ENCODE results near the gene FAM170A. TPM values are rescaled to one million over a fixed set of nuclear protein-coding genes. Genes with fewer than 3 reads are reported as not detected.

Gene FAM170A
- total RNA-seq = not detected in 2 replicates

- H3K4me3 Mint-ChIP-seq = no peak within 1 kb of the TSS
- no peaks in the 10 kb centered on the region for H3K9me3 Mint-ChIP-seq
- H3K27ac Mint-ChIP-seq = no peak within 1 kb of the TSS
- no peaks in the 10 kb centered on the region for H3K36me3 Mint-ChIP-seq (ENCODE audit: low read depth)
- peaks cover 5% of the 10 kb centered on the region for H3K27me3 Mint-ChIP-seq
- intact Hi-C loops (cut with micrococcal nuclease) = no loop called here
- H3K4me1 Mint-ChIP-seq = no peaks in the 10 kb centered on the region
- no peak for DNase-seq
Measured at GRCh38 chr5:119629339-119629738, at the start of gene FAM170A. TSS of gene FAM170A (plus strand) at chr5:119629558. CDS start at chr5:119629769, 211 bp downstream.

- Mint-ChIP-seq H3K4me1 (no peaks in the 10 kb centered on the region), H3K9me3 (no peaks in the 10 kb centered on the region), H3K27me3 (peaks cover 15% of the 10 kb centered on the region), H3K27ac (no peak overlapping the region), H3K36me3 (ENCODE audit: low read depth) (no peaks in the 10 kb centered on the region), H3K4me3 (no peak overlapping the region)
- intact Hi-C loops (cut with micrococcal nuclease) = no loop called here
- DNase-seq = no peak
Measured at GRCh38 chr5:119582987-119583386, 46.4 kb upstream of the FAM170A start.

- Mint-ChIP-seq H3K9me3 (no peaks in the 10 kb centered on the region), H3K4me3 (no peak overlapping the region), H3K27ac (no peak overlapping the region)
Measured at GRCh38 chr5:119583684-119584083, 45.7 kb upstream of the FAM170A start.

GRCh38 chr5:119596046-119596445, 33.3 kb upstream of the FAM170A start:
- Mint-ChIP-seq H3K27me3 (no peaks in the 10 kb centered on the region), H3K36me3 (ENCODE audit: low read depth) (no peaks in the 10 kb centered on the region), H3K4me3 (no peak overlapping the region), H3K27ac (no peak overlapping the region), H3K9me3 (peaks cover 4% of the 10 kb centered on the region), H3K4me1 (no peaks in the 10 kb centered on the region)
- intact Hi-C loops (cut with micrococcal nuclease) = no loop called here
- no peak for DNase-seq

More at GRCh38 chr5:119583684-119584083, 45.7 kb upstream of the FAM170A start:
- H3K27me3 Mint-ChIP-seq = peaks cover 15% of the 10 kb centered on the region
- no peak for DNase-seq
- H3K4me1 Mint-ChIP-seq = no peaks in the 10 kb centered on the region
- intact Hi-C loops (cut with micrococcal nuclease) = no loop called here
- H3K36me3 Mint-ChIP-seq (ENCODE audit: low read depth) = no peaks in the 10 kb centered on the region

- H3K9me3 Mint-ChIP-seq = peaks cover 4% of the 10 kb centered on the region
- H3K4me1 Mint-ChIP-seq = no peaks in the 10 kb centered on the region
- no peak overlapping the region for H3K27ac Mint-ChIP-seq
- intact Hi-C loops (cut with micrococcal nuclease) = no loop called here
- H3K4me3 Mint-ChIP-seq = no peak overlapping the region
- DNase-seq = no peak
- H3K27me3 Mint-ChIP-seq = no peaks in the 10 kb centered on the region
- no peaks in the 10 kb centered on the region for H3K36me3 Mint-ChIP-seq (ENCODE audit: low read depth)
Measured at GRCh38 chr5:119597728-119598298, 31.5 kb upstream of the FAM170A start.

GRCh38 chr5:119613937-119614336, 15.4 kb upstream of the FAM170A start:
- peaks cover 5% of the 10 kb centered on the region for H3K27me3 Mint-ChIP-seq
- intact Hi-C loops (cut with micrococcal nuclease) = no loop called here

GRCh38 chr5:119614838-119615237, 14.5 kb upstream of the FAM170A start:
- H3K9me3 Mint-ChIP-seq = no peaks in the 10 kb centered on the region
- no peak overlapping the region for H3K4me3 Mint-ChIP-seq
- H3K36me3 Mint-ChIP-seq (ENCODE audit: low read depth) = no peaks in the 10 kb centered on the region
- H3K27me3 Mint-ChIP-seq = peaks cover 5% of the 10 kb centered on the region
- DNase-seq = no peak
- intact Hi-C loops (cut with micrococcal nuclease) = no loop called here
- H3K27ac Mint-ChIP-seq = no peak overlapping the region
- H3K4me1 Mint-ChIP-seq = no peaks in the 10 kb centered on the region

More at GRCh38 chr5:119613937-119614336, 15.4 kb upstream of the FAM170A start:
- no peak overlapping the region for H3K4me3 Mint-ChIP-seq
- DNase-seq = no peak
- no peak overlapping the region for H3K27ac Mint-ChIP-seq
- no peaks in the 10 kb centered on the region for H3K4me1 Mint-ChIP-seq
- H3K9me3 Mint-ChIP-seq = no peaks in the 10 kb centered on the region
- H3K36me3 Mint-ChIP-seq (ENCODE audit: low read depth) = no peaks in the 10 kb centered on the region

- no peak for DNase-seq
- peaks cover 8% of the 10 kb centered on the region for H3K27me3 Mint-ChIP-seq
- no peaks in the 10 kb centered on the region for H3K4me1 Mint-ChIP-seq
- no peaks in the 10 kb centered on the region for H3K36me3 Mint-ChIP-seq (ENCODE audit: low read depth)
- no peak overlapping the region for H3K4me3 Mint-ChIP-seq
- H3K9me3 Mint-ChIP-seq = no peaks in the 10 kb centered on the region
- intact Hi-C loops (cut with micrococcal nuclease) = no loop called here
- no peak overlapping the region for H3K27ac Mint-ChIP-seq
Measured at GRCh38 chr5:119626086-119626485, 3.3 kb upstream of the FAM170A start.

- Mint-ChIP-seq H3K4me1 (no peaks in the 10 kb centered on the region), H3K9me3 (no peaks in the 10 kb centered on the region), H3K27ac (no peak overlapping the region), H3K27me3 (peaks cover 2% of the 10 kb centered on the region), H3K36me3 (ENCODE audit: low read depth) (no peaks in the 10 kb centered on the region), H3K4me3 (no peak overlapping the region)
- intact Hi-C loops (cut with micrococcal nuclease) = no loop called here
- DNase-seq = no peak
Measured at GRCh38 chr5:119630752-119631440, 1.5 kb downstream of the FAM170A start.

GRCh38 chr5:119631660-119632059, 2.3 kb downstream of the FAM170A start:
- Mint-ChIP-seq H3K27ac (no peak overlapping the region), H3K4me3 (no peak overlapping the region), H3K36me3 (ENCODE audit: low read depth) (no peaks in the 10 kb centered on the region), H3K4me1 (no peaks in the 10 kb centered on the region), H3K9me3 (no peaks in the 10 kb centered on the region), H3K27me3 (peaks cover under 1% of the 10 kb centered on the region)
- intact Hi-C loops (cut with micrococcal nuclease) = no loop called here
- DNase-seq = no peak

GRCh38 chr5:119651486-119651885, 22.1 kb downstream of the FAM170A start:
- no peaks in the 10 kb centered on the region for H3K9me3 Mint-ChIP-seq
- intact Hi-C loops (cut with micrococcal nuclease) = no loop called here
- H3K4me3 Mint-ChIP-seq = no peak overlapping the region
- no peak overlapping the region for H3K27ac Mint-ChIP-seq
- DNase-seq = no peak
- H3K36me3 Mint-ChIP-seq (ENCODE audit: low read depth) = no peaks in the 10 kb centered on the region
- H3K27me3 Mint-ChIP-seq = no peaks in the 10 kb centered on the region
- H3K4me1 Mint-ChIP-seq = no peaks in the 10 kb centered on the region

- Mint-ChIP-seq H3K9me3 (no peaks in the 10 kb centered on the region), H3K4me3 (no peak overlapping the region), H3K36me3 (ENCODE audit: low read depth) (no peaks in the 10 kb centered on the region), H3K27me3 (no peaks in the 10 kb centered on the region), H3K4me1 (no peaks in the 10 kb centered on the region), H3K27ac (no peak overlapping the region)
- DNase-seq = no peak
- intact Hi-C loops (cut with micrococcal nuclease) = no loop called here
Measured at GRCh38 chr5:119655061-119655460, 25.7 kb downstream of the FAM170A start.

GRCh38 chr5:119656023-119656422, 26.7 kb downstream of the FAM170A start:
- Mint-ChIP-seq H3K9me3 (no peaks in the 10 kb centered on the region), H3K27ac (no peak overlapping the region)
- intact Hi-C loops (cut with micrococcal nuclease) = no loop called here

GRCh38 chr5:119666542-119666941, 37.2 kb downstream of the FAM170A start:
- no peak overlapping the region for H3K4me3 Mint-ChIP-seq
- intact Hi-C loops (cut with micrococcal nuclease) = no loop called here
- no peak for DNase-seq
- no peaks in the 10 kb centered on the region for H3K4me1 Mint-ChIP-seq
- no peaks in the 10 kb centered on the region for H3K36me3 Mint-ChIP-seq (ENCODE audit: low read depth)
- no peak overlapping the region for H3K27ac Mint-ChIP-seq
- H3K27me3 Mint-ChIP-seq = no peaks in the 10 kb centered on the region
- peaks cover 7% of the 10 kb centered on the region for H3K9me3 Mint-ChIP-seq

More at GRCh38 chr5:119656023-119656422, 26.7 kb downstream of the FAM170A start:
- no peak overlapping the region for H3K4me3 Mint-ChIP-seq
- no peaks in the 10 kb centered on the region for H3K36me3 Mint-ChIP-seq (ENCODE audit: low read depth)
- no peak for DNase-seq
- no peaks in the 10 kb centered on the region for H3K4me1 Mint-ChIP-seq
- no peaks in the 10 kb centered on the region for H3K27me3 Mint-ChIP-seq

All from activated CD4-positive, alpha-beta T cell treated with anti-CD3 and anti-CD28 coated beads, Interleukin-2, amount 10 ng/mL, durations not matched to agents 24 days and 14 days (primary cell).